ENCODE measurements around the gene DTD1. TPM values are rescaled to one million over a fixed set of nuclear protein-coding genes. Genes with fewer than 3 reads are reported as not detected.

Gene DTD1
- total and polyA plus RNA-seq, 2 of the 13 experiments (the other 11 are each of a cell fraction or from before 2014, with no cell fraction given) = 41.2 to 79.3 TPM

DNA sequence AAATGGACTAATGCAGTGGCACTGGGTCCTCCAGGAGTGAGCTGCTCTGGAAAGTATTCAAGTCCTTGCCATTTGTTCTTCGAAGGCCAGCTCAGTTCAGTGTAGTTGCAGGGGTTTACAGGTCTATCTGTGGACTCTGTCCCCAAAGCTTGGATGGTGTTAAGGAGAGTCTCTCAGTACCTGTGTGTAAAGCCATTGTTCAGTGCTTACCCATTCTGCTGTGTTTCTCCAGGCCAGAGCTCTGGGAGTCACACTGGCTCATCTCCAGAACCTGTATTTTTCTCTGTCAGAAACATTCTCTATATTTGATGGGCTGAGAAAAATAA lies 66.6 kb downstream of the DTD1 start:
- no peaks in the 10 kb centered on the region for H3K9me3 ChIP-seq (ENCODE audit: low read length)
- H3K79me2 ChIP-seq (ENCODE audit: insufficient read depth, low read length) = no peaks in the 10 kb centered on the region
- H2AFZ ChIP-seq (ENCODE audit: low read length) = no peak overlapping the region
- H3K27ac ChIP-seq (ENCODE audit: extremely low read length, insufficient read depth, low read length) = no peak overlapping the region
- FAIRE-seq (peak; percentile 15), ATAC-seq (peak; percentile 95), DNase-seq (ENCODE audit: low spot score) (peak; percentile 67)
- in situ Hi-C loops (cut with HindIII; ENCODE audit: extremely low pct_ligation_motif_present, low pct_unique_long_range_greater_than_20kb) (no loop called here), intact Hi-C loops (cut with micrococcal nuclease; ENCODE audit: unreplicated experiment) (loop anchor here (2.0 kb wide), 1 partner anchor 16 kb away; no protein-coding TSS in a partner anchor)
- ChIA-PET CTCF (ENCODE audit: low intra/inter-chr PET ratio, low total read pairs) (no interaction called here), POLR2A (no interaction called here)
- no peaks in the 10 kb centered on the region for H4K20me1 ChIP-seq (ENCODE audit: insufficient read depth, low read length)
- no peak overlapping the region; the same call in 1 of the 2 replicates for H3K4me2 ChIP-seq (ENCODE audit: low read depth, low read length)
- peaks cover 10% of the 10 kb centered on the region for H3K4me1 ChIP-seq (ENCODE audit: insufficient read depth, low read length)
- no TSS peak for BruUV-seq (replicated peaks)
- no peaks in the 10 kb centered on the region for H3K27me3 ChIP-seq (ENCODE audit: control insufficient read depth in 1 of 2, insufficient read depth in 2 of 2, low read length in 2 of 2)
- 0 out of 5 replicates have a peak, but pooled peaks cover 0 to 2% of the 10 kb centered on the region in 2 experiments for H3K36me3 ChIP-seq (replicated peaks in 1 of 2; ENCODE audit: control insufficient read depth in 1 of 2, insufficient read depth in 2 of 2, low read length in 2 of 2)
- no peak overlapping the region for H3K4me3 ChIP-seq (replicated peaks in 1 of 3; ENCODE audit: insufficient read depth in 1 of 3, low read depth in 2 of 3, low read length in 3 of 3)
- 25% methylated on average over 1 of the region's 1 CpG for WGBS (ENCODE audit: low lambda C conversion rate)
- H3K9ac ChIP-seq (ENCODE audit: insufficient read depth, low read depth, low read length) = no peak overlapping the region
- peak; percentile 28; the same call in 1 of the 2 replicates for TF ChIP-seq ZNF629 (CRISPR knock-in tag; conservative IDR thresholded peaks at IDR 0.05)
- no peak for TF ChIP-seq ZKSCAN5 (CRISPR knock-in tag; IDR thresholded peaks at IDR 0.05)
- peak; percentile 25; the same call in 1 of the 2 replicates for TF ChIP-seq FOXO1 (CRISPR knock-in tag; IDR thresholded peaks at IDR 0.05)
- no peak for TF ChIP-seq MAFF (IDR thresholded peaks at IDR 0.05; ENCODE audit: low read depth, low read length)
- no peak for TF ChIP-seq ZKSCAN1 (IDR thresholded peaks at IDR 0.05; ENCODE audit: low read length)
- TF ChIP-seq, protein P1, sequence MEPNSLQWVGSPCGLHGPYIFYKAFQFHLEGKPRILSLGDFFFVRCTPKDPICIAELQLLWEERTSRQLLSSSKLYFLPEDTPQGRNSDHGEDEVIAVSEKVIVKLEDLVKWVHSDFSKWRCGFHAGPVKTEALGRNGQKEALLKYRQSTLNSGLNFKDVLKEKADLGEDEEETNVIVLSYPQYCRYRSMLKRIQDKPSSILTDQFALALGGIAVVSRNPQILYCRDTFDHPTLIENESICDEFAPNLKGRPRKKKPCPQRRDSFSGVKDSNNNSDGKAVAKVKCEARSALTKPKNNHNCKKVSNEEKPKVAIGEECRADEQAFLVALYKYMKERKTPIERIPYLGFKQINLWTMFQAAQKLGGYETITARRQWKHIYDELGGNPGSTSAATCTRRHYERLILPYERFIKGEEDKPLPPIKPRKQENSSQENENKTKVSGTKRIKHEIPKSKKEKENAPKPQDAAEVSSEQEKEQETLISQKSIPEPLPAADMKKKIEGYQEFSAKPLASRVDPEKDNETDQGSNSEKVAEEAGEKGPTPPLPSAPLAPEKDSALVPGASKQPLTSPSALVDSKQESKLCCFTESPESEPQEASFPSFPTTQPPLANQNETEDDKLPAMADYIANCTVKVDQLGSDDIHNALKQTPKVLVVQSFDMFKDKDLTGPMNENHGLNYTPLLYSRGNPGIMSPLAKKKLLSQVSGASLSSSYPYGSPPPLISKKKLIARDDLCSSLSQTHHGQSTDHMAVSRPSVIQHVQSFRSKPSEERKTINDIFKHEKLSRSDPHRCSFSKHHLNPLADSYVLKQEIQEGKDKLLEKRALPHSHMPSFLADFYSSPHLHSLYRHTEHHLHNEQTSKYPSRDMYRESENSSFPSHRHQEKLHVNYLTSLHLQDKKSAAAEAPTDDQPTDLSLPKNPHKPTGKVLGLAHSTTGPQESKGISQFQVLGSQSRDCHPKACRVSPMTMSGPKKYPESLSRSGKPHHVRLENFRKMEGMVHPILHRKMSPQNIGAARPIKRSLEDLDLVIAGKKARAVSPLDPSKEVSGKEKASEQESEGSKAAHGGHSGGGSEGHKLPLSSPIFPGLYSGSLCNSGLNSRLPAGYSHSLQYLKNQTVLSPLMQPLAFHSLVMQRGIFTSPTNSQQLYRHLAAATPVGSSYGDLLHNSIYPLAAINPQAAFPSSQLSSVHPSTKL (CRISPR knock-in tag; IDR thresholded peaks at IDR 0.05) = 0 out of 2 replicates have a peak, but pooled peaks have one; percentile 23
- no peak for TF ChIP-seq ZNF143 (CRISPR knock-in tag; IDR thresholded peaks at IDR 0.05)
- TF ChIP-seq ZNF550 (CRISPR knock-in tag; IDR thresholded peaks at IDR 0.05; ENCODE audit: borderline replicate concordance) = no peak
- TF ChIP-seq SATB2 (CRISPR knock-in tag; IDR thresholded peaks at IDR 0.05) = no peak
- no peak for TF ChIP-seq MED8 (CRISPR knock-in tag; IDR thresholded peaks at IDR 0.05; ENCODE audit: insufficient replicate concordance)
- TF ChIP-seq, protein P2, sequence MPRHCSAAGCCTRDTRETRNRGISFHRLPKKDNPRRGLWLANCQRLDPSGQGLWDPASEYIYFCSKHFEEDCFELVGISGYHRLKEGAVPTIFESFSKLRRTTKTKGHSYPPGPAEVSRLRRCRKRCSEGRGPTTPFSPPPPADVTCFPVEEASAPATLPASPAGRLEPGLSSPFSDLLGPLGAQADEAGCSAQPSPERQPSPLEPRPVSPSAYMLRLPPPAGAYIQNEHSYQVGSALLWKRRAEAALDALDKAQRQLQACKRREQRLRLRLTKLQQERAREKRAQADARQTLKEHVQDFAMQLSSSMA (CRISPR knock-in tag; IDR thresholded peaks at IDR 0.05) = no peak
- peak; percentile 83; the same call in 1 of the 2 replicates for TF ChIP-seq ZNF644 (CRISPR knock-in tag; IDR thresholded peaks at IDR 0.05; ENCODE audit: low read depth)
- no peak for TF ChIP-seq NKX3-1 (CRISPR knock-in tag; IDR thresholded peaks at IDR 0.05)
- TF ChIP-seq PHB2 (IDR thresholded peaks at IDR 0.05; ENCODE audit: partially characterized antibody) = no peak
- no peak for TF ChIP-seq ZFYVE20 (CRISPR knock-in tag; IDR thresholded peaks at IDR 0.05; ENCODE audit: borderline replicate concordance, low read depth)
- no peak for TF ChIP-seq ZNF382 (CRISPR knock-in tag; IDR thresholded peaks at IDR 0.05; ENCODE audit: borderline replicate concordance)
- no peak for TF ChIP-seq SIN3B (IDR thresholded peaks at IDR 0.05; ENCODE audit: low read length)
- TF ChIP-seq, protein P3, sequence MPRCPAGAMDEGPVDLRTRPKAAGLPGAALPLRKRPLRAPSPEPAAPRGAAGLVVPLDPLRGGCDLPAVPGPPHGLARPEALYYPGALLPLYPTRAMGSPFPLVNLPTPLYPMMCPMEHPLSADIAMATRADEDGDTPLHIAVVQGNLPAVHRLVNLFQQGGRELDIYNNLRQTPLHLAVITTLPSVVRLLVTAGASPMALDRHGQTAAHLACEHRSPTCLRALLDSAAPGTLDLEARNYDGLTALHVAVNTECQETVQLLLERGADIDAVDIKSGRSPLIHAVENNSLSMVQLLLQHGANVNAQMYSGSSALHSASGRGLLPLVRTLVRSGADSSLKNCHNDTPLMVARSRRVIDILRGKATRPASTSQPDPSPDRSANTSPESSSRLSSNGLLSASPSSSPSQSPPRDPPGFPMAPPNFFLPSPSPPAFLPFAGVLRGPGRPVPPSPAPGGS (CRISPR knock-in tag; IDR thresholded peaks at IDR 0.05) = no peak
- TF ChIP-seq SOX13 (IDR thresholded peaks at IDR 0.05) = no peak
- peak in 1 of 2 experiments; percentile 52; a peak in 2 of 4 replicates for TF ChIP-seq SOX13 (CRISPR knock-in tag; conservative IDR thresholded peaks at IDR 0.05 in 1 of 2, IDR thresholded peaks at IDR 0.05 in 1 of 2)
- TF ChIP-seq ZNF253 (CRISPR knock-in tag; IDR thresholded peaks at IDR 0.05; ENCODE audit: borderline replicate concordance) = no peak
